Esophagus muscularis mucosa (tissue), 4 donors: ENCODE data around the gene THUMPD3. TPM values are rescaled to one million over a fixed set of nuclear protein-coding genes. Genes with fewer than 3 reads are reported as not detected.

Experiments used
- DNase-seq: peaks from one replicate; pipeline ENCODE4 v3.0.0-alpha.2; 2017; ENCODE audit errors: extremely low spot score
- H3K27ac ChIP-seq, 4 donors: fragments of 200-600 bp; sonication (generic); replicated peaks in 1 of 4; 1 replicate in 3 of 4; 2 replicates in 1 of 4; pipeline ENCODE4 v1.5.1; 2016 to 2019; ENCODE audit warnings: mild to moderate bottlenecking in 1 of 4
- H3K27me3 ChIP-seq, 4 donors: fragments of 200-600 bp; sonication (generic); one replicate each; pipeline versions ENCODE4 v1.5.1 to v1.6.0; 2016 to 2019
- H3K36me3 ChIP-seq, 4 donors: fragments of 200-600 bp; sonication (generic); one replicate each; pipeline ENCODE4 v1.5.1; 2016 to 2019
- H3K4me1 ChIP-seq, 4 donors: fragments of 200-600 bp; sonication (generic); one replicate each; pipeline ENCODE4 v1.5.1; 2016 to 2019
- H3K4me3 ChIP-seq, 4 donors: fragments of 200-600 bp; sonication (generic); 1 replicate in 2 of 4; 2 replicates in 2 of 4; pipeline ENCODE4 v1.5.1; 2016 to 2019; ENCODE audit warnings: mild to moderate bottlenecking in 4 of 4, moderate library complexity in 1 of 4
- H3K9me3 ChIP-seq, 4 donors: fragments of 200-600 bp; sonication (generic); 1 replicate in 3 of 4; 2 replicates in 1 of 4; pipeline ENCODE4 v1.5.1; 2016 to 2019
- EP300 ChIP-seq: sonication (generic); formaldehyde crosslinking; IDR thresholded peaks from one replicate; pipeline ENCODE4 v1.6.1; 2017; ENCODE audit warnings: antibody characterized with exemption
- POLR2A ChIP-seq: fragments of 450-650 bp; IDR thresholded peaks from one replicate; pipeline ENCODE4 v1.6.1; 2017; ENCODE audit warnings: antibody characterized with exemption, moderate library complexity, mild to moderate bottlenecking, low read depth
- POLR2AphosphoS5 ChIP-seq, 2 donors: sonication (generic); formaldehyde crosslinking; IDR thresholded peaks; one replicate each; pipeline ENCODE4 v1.6.1; 2017; ENCODE audit warnings: antibody characterized with exemption in 2 of 2
- WGBS: methylation state at CpG from one replicate; pipeline ENCODE4 v1.1.5; 2018; 5-methylcytosine and 5-hydroxymethylcytosine counted together
- intact Hi-C: fragments of 100-400 bp; cut with DNase I; formaldehyde crosslinking; loops from one replicate; pipeline ENCODE4 v1.15.1; 2023
- total RNA-seq, 4 donors: library from RNA; depleted of rRNA; stranded (reverse); fragments of >200 nt; gene quantifications; one replicate each; pipeline versions ENCODE4 v1.1.0 to v1.2.1, GENCODE V29; 2016
- TF ChIP-seq, protein P1 (sequence below), 3 experiments: fragments of 200-600 bp in 2 of 3; fragments of 450-650 bp in 1 of 3; sonication (generic) in 2 of 3; IDR thresholded peaks; one replicate each; pipeline ENCODE4 v1.5.1; 2017 to 2019; ENCODE audit warnings: antibody characterized with exemption in 3 of 3, mild to moderate bottlenecking in 2 of 3, moderate library complexity in 1 of 3

Gene THUMPD3, protein sequence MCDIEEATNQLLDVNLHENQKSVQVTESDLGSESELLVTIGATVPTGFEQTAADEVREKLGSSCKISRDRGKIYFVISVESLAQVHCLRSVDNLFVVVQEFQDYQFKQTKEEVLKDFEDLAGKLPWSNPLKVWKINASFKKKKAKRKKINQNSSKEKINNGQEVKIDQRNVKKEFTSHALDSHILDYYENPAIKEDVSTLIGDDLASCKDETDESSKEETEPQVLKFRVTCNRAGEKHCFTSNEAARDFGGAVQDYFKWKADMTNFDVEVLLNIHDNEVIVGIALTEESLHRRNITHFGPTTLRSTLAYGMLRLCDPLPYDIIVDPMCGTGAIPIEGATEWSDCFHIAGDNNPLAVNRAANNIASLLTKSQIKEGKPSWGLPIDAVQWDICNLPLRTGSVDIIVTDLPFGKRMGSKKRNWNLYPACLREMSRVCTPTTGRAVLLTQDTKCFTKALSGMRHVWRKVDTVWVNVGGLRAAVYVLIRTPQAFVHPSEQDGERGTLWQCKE
- total RNA-seq: 10 to 100 TPM; 23.8 to 37.4 (median 26.1) TPM

DNA sequence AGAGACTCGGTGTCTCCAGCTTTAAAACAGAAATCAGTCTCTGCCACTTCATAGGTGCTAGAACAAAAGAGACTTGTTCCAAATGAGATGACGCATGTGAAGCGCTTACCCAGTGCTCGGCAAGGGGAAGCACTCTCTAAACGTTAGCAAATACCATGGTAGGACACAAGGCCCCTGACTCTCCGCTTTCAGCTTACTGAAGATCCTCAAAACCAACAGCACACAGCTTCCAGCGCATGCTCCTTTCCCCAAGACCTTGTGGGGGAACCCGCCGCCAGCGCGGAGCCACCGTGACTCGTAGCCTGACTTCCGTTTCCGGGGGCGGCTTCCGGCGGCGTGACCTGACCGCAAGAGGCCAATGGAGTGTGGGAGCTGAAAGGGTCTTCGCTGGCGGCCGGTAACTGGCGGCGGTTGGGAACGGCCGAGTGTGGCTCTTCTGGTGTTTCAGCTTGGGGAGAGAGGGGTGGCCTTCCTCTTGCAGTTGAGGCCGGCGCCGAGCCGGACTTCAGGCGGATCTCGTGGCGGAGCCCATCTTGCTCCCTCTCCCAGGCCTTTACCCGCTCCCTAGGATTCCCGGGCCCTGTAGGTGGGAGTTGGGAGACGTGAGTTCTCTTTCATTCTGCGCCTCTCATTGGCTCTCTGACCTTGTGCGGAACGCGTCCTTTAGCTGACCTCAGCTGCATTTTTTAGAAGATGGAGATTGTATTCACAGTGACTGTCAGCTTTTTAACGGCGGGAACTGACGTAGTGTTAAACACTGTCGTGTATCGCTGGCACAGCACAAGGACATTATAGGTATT lies at the start of gene THUMPD3:
Gene THUMPD3, plus strand, starts transcription at position 324 of the 800 bp plus-strand sequence. CDS start 2,015 bp downstream, outside the sequence.
- DNase-seq: peak; percentile 97
- Histone ChIP-seq H3K27me3 (no peaks in the 10 kb centered on the region), H3K9me3 (no peaks in the 10 kb centered on the region), H3K4me3 (peak within 1 kb of the TSS; percentile 69 to 78 (median 76)), H3K36me3 (peaks cover 17 to 33% (median 30%) of the 10 kb centered on the region in 4 donors), H3K4me1 (peaks cover 17 to 31% (median 25%) of the 10 kb centered on the region in 4 donors), H3K27ac (peak within 1 kb of the TSS; percentile 84 to 93 (median 92))
- TF ChIP-seq EP300 (peak; percentile 28), POLR2AphosphoS5 (IDR thresholded peaks at IDR 0.05) (peak; percentile 93 to 95), POLR2A (peak; percentile 63)
- TF ChIP-seq, protein P1, sequence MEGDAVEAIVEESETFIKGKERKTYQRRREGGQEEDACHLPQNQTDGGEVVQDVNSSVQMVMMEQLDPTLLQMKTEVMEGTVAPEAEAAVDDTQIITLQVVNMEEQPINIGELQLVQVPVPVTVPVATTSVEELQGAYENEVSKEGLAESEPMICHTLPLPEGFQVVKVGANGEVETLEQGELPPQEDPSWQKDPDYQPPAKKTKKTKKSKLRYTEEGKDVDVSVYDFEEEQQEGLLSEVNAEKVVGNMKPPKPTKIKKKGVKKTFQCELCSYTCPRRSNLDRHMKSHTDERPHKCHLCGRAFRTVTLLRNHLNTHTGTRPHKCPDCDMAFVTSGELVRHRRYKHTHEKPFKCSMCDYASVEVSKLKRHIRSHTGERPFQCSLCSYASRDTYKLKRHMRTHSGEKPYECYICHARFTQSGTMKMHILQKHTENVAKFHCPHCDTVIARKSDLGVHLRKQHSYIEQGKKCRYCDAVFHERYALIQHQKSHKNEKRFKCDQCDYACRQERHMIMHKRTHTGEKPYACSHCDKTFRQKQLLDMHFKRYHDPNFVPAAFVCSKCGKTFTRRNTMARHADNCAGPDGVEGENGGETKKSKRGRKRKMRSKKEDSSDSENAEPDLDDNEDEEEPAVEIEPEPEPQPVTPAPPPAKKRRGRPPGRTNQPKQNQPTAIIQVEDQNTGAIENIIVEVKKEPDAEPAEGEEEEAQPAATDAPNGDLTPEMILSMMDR (IDR thresholded peaks at IDR 0.05): no peak
- WGBS: 1% methylated on average over 32 of the region's 46 CpGs
- intact Hi-C loops: loop anchor here (5.0 kb wide), 1 partner anchor 64 kb away; no protein-coding TSS in a partner anchor

DNA sequence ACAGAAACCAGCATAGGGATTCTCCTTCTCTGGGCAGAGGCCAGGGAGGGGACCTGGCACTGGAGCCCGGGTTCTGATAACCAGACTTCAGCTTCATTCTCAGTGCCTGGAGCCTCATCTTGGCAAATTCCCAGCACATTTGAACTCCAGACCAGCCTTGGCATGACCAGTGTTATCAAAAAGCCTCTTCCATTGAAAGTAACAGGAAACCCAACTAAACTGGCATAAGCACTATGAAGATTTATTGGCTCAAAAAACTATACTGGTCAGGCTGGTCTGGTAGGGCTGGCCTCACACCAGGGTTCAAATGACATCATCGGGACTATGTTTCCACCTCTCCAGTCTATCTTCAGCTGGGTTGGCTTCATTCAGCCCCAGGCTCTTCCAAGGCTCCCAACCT lies 48.1 kb upstream of the THUMPD3 start:
- H3K27me3 ChIP-seq: no peaks in the 10 kb centered on the region
- no peak overlapping the region for H3K4me3 ChIP-seq
- H3K4me1 ChIP-seq: peaks cover 4 to 25% (median 18%) of the 10 kb centered on the region in 4 donors
- no peak for DNase-seq
- H3K36me3 ChIP-seq: no peaks in the 10 kb centered on the region
- intact Hi-C loops: no loop called here
- no peaks in the 10 kb centered on the region for H3K9me3 ChIP-seq
- H3K27ac ChIP-seq: no peak overlapping the region
- 60% methylated on average over 2 of the region's 2 CpGs for whole genome bisulfite sequencing
- TF ChIP-seq POLR2AphosphoS5 (IDR thresholded peaks at IDR 0.05): no peak
- TF ChIP-seq, protein P1 (IDR thresholded peaks at IDR 0.05): no peak
- no peak for TF ChIP-seq EP300
- TF ChIP-seq POLR2A: no peak

DNA sequence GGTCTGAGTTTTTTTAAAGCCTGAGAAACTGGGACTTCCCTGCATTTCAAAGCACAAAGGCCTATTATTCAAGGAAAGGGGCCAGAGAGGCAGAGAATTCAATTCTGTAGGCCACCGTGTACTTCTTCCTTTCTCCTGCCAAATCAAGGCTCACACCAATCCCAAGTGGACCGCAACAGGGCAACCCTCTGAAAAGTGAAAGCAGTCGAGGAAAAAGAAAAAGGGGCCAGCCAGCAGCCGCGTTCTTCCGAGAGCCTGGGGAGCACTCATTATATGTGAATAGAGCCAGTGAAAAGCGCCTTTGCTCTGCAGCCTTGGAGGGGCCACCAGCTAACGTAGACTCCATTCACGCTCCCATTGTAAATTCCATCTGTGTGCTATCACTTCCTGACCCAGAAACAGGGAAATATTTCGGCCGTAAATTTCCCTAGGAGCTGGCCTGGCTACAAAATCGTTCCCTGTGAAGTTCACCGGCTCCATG lies 45.9 kb upstream of the THUMPD3 start:
- Histone ChIP-seq H3K27me3 (no peaks in the 10 kb centered on the region), H3K4me1 (peaks cover 4 to 13% (median 5%) of the 10 kb centered on the region in 4 donors), H3K36me3 (no peaks in the 10 kb centered on the region), H3K9me3 (no peaks in the 10 kb centered on the region), H3K4me3 (peak overlapping the region; percentile 31 to 47 (median 40)), H3K27ac (peak overlapping the region; percentile 51 to 74 (median 62))
- DNase-seq: no peak
- intact Hi-C loops: no loop called here
- TF ChIP-seq POLR2AphosphoS5 (IDR thresholded peaks at IDR 0.05): no peak
- no peak for TF ChIP-seq POLR2A
- TF ChIP-seq EP300: no peak
- 32% methylated on average over 13 of the region's 13 CpGs for WGBS

DNA sequence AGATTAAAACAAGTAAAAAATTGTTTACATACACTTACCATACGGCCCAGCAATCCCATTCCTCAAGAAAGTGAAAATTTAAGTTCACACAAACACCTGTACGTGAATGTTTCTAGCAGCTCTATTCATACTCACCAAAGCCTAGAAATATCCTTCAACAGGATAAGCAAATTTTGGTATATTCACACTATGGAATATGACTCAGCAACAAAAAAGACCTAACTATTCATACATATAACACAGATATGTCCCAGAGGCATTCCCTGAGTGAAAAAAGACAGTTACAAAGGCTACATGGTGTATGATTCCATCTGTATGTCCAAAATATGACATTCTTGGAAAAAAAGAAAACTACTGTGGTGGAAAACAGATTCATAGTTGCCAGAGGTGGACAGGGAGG lies 40.1 kb upstream of the THUMPD3 start:
- TF ChIP-seq, protein P1 (IDR thresholded peaks at IDR 0.05): no peak
- no peak for TF ChIP-seq POLR2A
- TF ChIP-seq EP300: no peak
- TF ChIP-seq POLR2AphosphoS5 (IDR thresholded peaks at IDR 0.05): no peak
- no peak for DNase-seq
- H3K27me3 ChIP-seq: no peaks in the 10 kb centered on the region
- no peak overlapping the region for H3K4me3 ChIP-seq
- peaks cover 0 to under 1% (median 0%) of the 10 kb centered on the region in 4 donors for H3K4me1 ChIP-seq
- H3K27ac ChIP-seq: no peak overlapping the region
- H3K9me3 ChIP-seq: no peaks in the 10 kb centered on the region
- H3K36me3 ChIP-seq: peaks cover 0 to 16% (median 3%) of the 10 kb centered on the region in 4 donors
- 81% methylated on average over 2 of the region's 2 CpGs for WGBS
- intact Hi-C loops: no loop called here
